IPS DF 4.7 (cell line): ENCODE results near the gene DNAJC11.

Source experiments
- DNase-seq: peaks from one replicate; pipeline ENCODE4 v3.0.0-alpha.2; 2013; ENCODE audit warnings: low spot score; ENCODE audit errors: extremely low read depth

Gene DNAJC11

DNA sequence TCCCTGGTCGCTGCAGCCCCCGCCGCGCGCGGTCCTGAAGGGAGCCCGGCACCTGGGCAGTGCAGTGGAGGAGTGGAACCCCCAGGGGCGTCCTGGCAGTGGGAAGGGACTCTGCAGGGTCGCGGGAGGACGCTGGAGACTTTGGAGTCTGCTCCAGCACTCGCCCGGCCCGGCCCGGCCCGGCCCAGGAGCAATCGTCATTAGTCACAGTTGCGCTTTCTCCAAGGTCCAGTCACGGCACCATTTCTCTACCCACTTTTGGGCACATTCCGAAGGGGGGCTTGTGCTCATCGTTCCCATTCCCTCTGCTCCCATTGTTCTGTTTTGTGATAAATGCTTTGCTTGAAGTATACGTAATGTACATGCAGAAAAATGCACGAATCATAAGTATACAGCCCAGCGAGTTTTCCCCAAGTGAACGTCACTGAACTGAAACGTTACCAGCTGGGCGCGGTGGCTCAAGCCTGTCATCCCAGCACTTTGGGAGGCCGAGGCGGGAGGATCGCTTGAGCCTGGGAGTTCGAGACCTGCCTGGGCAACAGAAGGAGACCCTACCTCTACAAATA is 75.9 kb downstream of the DNAJC11 start:
- no peak for DNase-seq

DNA sequence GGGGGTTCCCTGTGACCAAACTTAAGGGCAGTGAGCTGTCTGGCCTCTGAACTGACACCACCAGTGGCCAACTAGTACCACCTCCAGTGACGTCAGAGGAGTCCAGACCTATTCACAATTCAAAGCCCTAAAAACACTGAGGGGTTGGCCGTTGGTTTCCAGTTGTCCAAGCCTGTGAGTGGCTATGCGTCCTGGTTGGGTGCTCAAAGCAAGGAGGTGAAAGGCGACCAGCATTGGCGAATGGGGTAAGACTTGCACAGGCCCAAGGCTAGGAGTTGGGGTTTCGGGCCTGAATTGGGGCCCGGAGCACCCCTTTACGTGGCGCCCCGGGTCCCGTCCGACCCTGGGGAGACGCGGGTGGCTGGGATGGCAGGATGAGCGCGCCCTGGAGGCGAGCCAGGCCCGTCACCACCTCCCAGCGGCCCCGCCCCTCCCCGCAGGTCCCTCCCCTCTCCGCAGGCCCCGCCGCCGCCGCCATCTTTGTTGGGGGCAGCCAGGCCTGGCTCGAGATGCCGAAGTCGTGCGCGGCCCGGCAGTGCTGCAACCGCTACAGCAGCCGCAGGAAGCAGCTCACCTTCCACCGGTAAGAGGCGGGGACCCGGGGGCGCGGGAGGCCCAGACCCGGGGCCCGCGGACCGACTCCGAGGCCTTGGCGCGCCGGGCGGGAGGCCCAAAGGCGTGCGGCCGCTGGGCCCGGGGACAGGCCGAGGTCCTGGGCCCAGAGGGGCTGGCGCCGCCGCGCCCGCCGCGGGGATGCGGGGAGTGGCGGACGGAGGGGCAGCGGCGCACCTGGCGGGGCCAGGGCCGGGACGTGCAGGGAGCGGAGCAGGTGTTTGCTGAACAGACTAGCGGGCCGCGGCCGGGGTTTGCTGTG is 76.7 kb downstream of the DNAJC11 start, which contains the start of gene THAP3:
TSS of gene THAP3 (plus strand) at position 159 of the 874 bp plus-strand sequence. CDS start at position 510, 351 bp downstream.
- DNase-seq = no peak

DNA sequence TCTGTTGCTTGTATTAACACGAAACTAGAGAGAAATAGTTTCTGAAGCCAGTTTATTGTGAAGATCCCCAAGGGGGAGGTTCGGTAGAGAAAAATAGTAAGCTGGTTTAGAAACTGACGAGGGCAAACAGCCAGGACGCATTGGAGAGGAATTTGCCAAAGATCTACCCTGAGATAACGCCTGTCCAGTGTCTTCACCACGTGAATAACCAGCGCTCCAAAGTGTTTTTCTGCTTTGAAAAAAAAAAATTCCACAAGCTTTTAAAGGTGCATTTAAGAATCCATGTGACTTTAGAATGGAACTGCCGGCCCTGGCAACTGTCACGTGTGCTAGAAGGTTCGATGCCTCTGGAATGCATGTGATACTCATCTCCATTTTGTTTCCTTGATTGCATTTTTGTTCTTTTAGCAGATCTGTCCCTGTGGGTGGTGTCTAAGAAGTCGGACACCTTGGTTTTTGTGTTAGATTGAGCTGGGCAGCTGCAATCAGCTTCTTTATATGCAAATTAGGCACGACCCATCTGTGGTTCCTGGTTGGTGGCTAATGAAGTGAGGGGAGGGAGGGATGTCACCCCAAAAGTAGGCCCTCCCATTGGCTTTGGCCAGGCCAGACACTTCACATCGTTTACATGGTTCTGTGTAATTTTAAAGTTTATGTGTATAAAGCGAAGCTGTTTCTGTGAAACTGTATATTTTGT is 78.2 kb downstream of the DNAJC11 start:
- DNase-seq = no peak

DNA sequence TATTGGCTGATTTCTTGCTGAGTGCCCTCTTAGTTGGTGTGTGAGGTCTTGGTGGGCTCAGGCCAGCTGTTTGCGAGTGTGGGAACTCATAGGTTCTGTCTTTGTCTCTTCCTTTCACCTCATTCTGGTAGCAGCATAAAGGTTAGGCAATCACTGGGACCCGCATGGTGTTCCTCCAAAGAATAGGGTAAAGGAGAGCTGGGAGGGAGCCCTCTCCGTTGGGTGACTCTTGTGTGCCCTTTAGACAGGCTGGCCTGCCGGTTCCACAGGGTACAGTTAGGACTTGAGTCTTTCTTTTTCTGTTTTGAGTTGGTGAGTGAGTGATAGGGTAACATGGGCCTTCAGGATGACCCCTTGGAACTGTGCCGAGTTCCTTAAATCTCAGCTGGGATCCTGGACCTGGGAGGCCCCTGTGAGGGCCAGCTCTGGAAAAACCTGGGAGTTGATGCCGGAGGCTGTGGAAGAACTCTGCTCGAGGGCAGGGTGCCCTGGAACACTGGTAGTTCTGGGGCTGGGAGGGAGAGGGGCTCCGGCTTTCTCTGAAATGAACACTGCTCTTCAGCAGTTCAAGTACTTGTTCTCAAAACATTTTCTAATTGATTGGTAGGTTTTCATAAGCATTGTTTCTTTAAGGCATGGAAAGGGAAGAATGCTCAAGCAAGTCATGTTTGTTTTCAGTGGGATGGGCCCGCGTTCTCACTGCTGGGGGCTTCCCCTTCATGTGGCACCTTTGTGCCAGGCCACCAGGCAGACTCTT is 79.0 kb downstream of the DNAJC11 start:
- DNase-seq = no peak

DNA sequence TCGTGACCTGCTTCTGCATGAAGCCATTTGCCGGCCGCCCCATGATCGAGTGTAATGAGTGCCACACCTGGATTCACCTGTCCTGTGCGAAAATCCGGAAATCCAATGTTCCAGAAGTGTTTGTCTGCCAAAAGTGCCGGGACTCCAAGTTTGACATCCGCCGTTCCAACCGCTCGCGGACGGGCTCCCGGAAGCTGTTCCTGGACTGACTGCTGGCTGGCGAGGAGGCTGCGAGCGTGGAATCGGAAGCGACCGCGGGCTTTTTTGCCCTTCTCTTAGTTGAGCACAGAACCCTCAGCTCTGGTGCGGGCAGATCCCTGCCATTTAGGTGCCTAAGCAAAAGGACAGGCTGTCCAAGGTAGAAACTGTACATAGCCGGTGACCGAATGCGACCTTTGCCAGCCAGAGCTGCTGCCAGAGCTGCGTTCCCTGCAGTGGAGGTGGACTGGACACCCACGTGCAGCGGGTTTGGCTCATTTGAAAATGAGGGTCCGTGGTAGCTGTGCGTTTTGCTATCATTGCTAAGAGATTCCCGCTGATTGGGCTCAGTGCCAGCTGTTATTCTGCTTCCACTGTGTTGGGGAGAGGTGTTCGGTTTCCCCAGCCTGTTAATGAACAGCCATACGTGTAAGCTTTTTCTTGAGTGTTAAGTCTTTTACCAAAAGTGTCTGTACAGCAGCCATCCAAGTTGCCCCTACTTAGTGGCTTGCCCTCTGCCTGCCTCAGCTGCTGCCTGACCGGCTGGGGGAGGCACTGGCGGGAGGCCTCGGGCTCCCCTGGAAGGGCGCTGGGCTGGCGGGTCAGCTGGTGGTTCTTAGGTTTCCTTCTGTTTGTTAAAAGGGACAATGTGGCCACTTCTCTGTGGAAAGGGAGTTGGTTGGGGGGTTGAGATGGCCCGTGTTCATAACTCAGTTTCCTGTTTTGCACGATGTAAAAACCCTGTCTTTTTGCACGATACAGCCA is 79.9 kb downstream of the DNAJC11 start:
- no peak for DNase-seq

DNA sequence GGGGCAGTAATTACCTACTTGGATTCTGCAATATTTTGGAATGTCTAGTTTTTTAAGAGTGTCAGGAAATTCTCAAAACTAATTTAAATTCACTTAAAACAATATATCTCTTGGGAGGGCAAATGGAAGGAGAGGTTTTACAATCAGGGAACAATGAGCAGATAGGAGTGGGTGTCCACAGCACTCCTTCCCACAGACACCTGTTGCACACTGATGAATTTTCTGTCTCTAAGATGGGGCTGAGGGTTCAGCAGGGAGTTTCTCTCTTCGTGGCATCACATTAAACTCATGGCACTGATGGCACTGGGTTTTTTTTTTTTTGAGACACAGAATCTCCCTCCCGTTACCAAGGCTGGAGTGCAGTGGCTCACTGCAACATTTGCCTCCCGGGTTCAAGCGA is 82.6 kb downstream of the DNAJC11 start:
- DNase-seq = no peak

DNA sequence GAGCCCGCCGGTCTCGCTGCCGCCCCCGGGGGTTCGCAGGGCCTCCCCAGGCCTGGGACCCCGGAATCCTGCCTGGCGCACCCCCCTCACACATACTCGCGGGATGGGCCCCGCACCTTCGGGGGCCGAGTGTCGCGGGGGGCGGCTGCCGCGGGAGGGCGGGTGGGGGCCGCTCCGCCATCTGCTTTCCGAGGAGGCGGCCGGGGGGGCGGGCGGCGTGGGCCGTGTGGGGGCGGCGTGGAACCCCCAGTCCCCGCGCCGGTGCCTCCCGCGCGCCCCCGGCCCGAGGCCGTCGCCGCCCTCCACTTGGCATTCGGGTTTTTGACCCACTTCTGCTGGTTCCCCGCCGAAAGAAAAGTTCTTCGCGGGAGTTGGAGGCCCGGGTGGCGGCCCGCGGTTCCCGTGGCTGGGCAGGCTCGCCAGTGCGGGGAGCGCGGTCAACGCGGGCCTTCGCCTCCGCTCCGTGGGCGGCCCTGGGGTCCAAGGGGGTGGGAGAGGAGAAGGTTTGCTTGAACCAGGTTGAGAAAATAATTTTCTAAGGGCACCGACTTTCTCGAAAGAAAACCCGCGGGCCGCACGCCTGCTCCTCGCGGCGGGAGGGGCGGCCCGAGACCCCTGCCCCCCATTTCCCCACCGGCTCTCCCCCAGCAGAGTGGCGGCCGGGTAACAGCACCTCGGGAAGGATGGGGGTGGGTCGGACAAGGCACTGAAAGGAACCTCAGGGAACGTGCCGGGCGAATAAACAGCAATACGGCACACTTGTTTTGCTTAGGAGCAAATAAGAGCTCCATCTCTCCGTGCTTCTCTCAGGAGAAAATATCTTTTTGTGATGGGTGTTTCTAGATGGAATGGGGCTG is 86.5 kb downstream of the DNAJC11 start:
- no peak for DNase-seq

DNA sequence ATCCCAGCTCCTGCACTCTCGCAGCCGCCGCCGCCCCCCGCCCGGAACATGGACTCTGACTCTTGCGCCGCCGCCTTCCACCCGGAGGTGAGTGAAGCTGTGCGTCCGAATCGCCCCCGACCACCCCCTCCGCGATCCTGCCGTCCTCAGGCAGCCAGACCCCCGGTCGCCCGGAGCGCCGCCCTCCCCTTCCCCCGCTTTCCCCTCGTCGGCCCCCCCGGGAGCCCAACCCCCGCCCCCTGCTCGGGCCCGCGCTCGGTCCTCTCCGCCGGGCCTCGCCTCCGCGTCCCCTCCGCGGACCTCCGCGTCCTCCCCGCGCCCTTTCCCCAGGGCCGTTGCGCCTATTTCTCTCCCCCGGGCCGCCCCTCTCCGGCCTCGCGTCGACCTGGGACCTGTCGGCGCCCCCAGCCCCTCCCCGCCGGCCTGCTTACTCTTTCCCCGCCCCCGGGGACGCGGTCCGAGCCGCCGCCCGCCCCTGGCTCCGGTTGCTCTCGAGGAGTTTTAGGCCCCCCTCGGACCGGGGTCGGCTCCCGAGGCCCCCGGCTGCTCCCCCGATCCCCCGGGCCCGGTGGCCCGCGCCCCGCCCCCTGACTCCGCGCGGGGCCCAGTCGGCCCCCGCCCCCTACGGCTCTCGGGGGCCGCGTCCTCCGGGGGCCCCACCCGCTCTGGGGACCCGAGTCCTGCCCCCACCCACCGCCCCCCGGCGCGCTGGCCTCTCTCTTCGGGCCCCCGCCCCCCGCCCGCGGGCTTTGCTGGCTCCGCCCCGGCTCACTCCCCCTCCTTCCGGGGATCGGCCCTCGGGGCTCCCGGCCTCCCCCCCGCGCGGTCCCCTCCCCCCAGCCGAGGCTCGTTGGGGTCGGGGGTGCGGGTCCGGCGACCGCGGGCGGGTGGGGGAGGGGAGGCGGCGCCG is 87.3 kb downstream of the DNAJC11 start:
- no peak for DNase-seq

DNA sequence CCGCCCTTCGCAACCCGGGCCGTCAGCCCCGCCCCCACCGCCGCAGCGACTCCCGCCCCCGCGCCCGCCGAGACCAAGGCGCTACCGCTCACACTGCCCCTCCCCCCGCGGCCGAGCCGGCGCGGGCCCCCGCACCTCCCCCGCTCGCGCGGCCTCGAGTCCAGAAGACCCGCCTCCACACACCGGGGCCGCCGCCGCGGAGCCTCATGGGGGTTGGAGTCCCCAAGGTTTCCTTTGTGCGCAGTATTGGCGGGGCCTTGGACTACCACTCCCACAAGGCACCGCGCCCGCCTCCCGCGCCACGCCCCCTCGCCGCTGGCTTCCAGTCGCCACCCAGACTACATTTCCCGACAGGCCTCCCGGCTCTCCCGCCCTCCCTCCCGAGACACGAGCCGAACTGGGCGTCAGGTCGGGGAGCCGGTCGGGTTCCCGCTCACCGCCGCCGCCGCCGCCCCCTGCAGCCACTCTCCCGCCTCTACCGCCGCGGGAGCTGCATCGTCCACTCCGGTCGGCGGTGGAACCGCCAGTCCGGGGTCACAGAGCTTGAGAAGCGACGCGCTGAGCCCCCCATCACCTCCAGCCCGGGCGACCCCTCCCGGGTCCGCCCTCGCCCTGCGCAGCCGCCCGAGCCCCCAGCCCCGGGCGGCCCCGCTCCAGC is 88.1 kb downstream of the DNAJC11 start, which contains the start of gene PHF13:
TSS of gene PHF13 (plus strand) at position 371 of the 658 bp plus-strand sequence. CDS start 336 bp downstream, outside the sequence.
- DNase-seq = peak; percentile 86

DNA sequence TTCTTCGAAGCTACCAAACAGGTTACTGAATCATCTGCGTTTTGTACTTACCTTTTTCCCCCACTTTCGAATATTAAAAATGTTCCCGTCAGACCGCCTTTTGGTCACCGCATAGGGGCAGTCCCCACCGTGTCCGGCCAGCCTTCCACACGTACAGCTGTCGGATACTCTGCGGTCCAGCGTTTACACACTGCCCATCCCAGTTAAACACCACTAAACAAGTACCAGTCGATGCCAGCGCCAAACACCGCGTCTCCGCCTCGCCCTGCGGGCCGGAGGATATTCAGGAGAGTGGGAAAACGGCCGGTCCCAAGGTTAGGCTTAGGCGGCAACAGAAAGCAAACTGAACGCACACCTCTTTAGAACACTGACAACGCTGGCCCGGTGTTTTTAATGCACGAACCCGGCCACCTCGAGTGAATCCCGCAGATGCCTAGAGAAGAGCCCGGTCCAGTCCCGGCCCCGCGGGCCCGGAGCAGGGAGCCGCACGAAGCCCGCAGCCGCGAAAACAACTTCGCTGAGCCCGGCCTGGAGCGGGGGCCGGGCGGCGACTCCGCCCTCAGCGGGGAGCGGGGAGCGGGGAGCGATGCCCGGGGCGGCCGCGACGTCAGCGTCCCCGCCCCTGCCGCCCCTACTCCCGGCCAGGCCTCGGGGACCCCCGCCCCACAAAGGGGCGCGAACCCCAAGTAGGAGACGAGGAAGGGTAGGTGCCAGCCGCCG is 88.8 kb downstream of the DNAJC11 start:
- no peak for DNase-seq

DNA sequence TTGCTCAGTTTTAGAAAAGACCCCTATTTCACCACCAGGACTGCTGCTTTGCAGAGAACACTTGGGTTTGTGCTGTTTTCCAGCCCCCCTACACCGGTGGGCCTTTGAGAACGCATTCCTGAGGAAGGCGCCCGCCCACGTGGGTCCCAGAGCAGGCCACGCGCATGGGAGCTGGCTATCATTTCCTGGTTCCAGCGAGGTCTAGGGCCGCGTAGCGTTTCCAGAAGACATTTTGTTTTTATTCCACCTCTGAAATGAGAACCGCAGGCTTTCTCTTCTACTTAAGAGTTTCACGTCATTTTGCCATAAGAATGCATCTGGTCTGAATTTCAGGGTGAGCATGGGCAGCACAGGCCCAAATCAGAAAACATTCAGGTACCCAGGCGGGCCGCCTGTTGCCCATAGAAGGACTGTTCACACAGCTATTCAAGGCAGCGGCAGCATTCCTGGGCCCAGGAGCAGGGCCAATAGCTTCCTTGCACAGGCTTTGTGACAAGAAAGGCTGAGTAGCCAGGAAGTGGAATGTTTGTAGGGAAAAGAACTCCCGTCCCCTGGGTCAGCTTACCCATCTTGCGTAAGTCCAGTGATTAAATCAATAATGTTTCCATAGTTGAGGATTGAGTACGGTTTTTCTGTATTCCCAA is 97.6 kb downstream of the DNAJC11 start:
- DNase-seq = no peak

DNA sequence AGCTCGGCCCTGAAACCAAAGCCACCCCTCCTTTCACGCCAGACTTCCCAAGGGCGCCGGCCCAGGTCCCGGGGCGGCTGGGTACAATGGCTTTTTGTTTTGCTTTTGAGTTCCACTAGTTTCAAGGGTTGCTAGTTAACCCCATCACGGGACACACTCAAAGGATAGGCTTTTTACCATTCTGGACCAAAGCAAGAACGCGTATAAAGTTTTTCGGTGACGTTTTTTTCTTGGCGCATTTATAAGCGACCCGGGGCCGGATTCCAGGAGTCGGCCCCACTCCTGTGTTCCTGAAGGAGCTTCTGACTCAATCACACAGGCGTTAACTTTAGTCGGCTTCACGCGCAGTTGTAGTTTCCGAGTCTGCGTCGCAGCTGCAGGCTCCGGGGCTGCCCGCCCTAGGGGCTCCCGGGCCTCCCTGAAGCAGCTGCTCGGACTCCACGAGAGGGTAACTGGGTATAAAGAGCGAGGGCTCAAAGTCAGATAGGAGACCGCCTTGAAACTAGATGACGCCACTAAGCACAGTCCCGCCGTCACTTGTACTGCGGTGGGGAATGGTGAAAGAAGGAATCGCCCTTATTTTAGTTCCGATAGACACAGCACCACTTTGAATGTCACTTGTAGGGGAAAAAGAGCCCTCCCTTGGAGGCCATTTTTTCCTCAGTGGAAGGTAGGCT is 98.2 kb downstream of the DNAJC11 start:
- no peak for DNase-seq

DNA sequence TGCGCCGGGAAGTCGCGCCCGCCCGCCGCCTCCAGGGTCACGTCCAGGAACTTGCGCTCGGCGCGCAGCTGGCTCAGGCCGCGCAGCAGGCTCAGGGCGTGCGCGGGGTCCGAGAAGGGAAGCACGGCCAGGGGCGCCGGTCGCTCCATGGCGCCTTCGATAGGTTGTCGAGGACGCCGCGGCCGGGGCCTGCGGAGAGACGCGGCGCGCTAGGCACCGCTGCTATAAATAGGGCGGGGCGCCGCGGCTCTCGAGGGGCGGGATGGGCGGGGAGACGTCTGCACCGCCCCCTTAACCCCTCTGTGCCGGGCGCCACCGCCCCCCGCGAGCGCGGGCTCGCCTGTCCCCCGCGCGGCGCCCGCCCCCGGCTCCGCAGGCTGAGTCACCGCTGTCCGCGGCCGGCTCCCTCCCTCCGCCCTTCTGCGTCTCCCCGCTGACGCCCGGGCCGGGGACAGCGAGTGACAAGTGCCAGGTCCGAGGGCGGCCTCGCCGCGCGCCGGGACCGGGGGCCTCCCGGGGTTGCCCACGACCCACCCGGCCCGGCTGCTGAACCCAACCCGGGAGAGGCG is 98.9 kb downstream of the DNAJC11 start, which contains the start of gene KLHL21:
TSS of gene KLHL21 (minus strand) at position 201 of the 569 bp plus-strand sequence. CDS start at position 149, 52 bp downstream.
- no peak for DNase-seq

DNA sequence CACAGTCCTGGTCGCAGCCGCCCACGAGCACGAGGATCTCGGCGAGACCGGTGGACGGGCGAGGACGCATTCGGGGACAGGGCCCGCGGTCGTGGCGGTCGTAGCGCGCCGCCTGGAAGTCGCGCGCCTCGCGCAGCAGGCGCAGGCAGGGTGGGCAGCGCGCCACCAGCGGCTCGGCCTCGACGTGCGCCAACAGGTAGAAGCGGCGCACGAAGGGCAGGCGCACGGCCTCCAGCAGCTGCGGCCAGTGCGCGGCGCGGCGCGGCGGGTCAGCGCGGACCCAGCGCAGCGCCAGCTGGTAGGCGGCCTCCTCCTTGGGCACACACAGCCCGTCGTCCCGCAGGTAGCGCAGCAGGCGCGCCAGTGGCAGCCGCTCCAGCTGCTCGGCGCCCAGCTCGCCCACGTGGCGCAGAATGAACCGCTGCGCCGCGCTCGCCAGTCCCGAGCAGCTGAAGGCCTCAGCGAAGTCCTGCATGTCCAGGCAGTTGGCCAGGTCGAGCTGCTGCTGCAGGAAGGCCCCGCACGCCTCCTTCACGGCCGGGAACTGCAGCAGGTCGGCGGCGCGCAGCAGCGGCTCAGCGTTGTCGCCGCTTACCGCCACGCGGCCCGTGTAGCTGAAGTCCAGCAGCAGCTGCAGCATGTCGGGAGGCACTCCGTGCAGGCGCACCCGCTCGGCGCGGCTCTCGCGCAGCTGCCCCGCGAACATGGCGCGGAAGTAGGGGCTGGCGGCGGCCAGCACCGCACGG is 99.5 kb downstream of the DNAJC11 start:
- no peak for DNase-seq
